HepG2 (cell line): ENCODE measurements around the gene PSEN1. TPM values are rescaled to one million over a fixed set of nuclear protein-coding genes. Genes with fewer than 3 reads are reported as not detected.

ENCODE experiments used
- ATAC-seq: fragments of 200-7000 bp; cut with Tn5 transposase; 3 replicates; pipeline ENCODE4 v1.9.1; 2020; ENCODE audit warnings: mild to moderate bottlenecking, moderate library complexity
- BruUV-seq: library from RNA; stranded (reverse); fragments of 400-500 nt; replicated peaks from 2 replicates; lab custom pipeline; 2021; lab: Mats Ljungman, UMichigan
- CTCF ChIA-PET: fragments of 300-600 bp; formaldehyde crosslinking; extraction: SDS; loops from one replicate; lab custom pipeline; 2021; ENCODE audit warnings: low total read pairs, inconsistent platforms, low intra/inter-chr PET ratio; lab: Yijun Ruan, JAX
- POLR2A ChIA-PET: fragments of 350-600 bp; sonication (Branson Sonifier 250); formaldehyde crosslinking; loops from one replicate; lab custom pipeline; 2020; ENCODE audit warnings: antibody characterized with exemption, inconsistent platforms; lab: Yijun Ruan, JAX
- DNase-seq: peaks from one replicate; pipeline ENCODE4 v3.0.0-alpha.2; 2015; ENCODE audit warnings: low spot score
- FAIRE-seq: peaks from 3 replicates; lab custom pipeline; 2011; peaks lifted over from hg19 to GRCh38; lab: Jason Lieb, UNC
- H2AFZ ChIP-seq: one replicate; pipeline ENCODE4 v1.6.1; 2011; ENCODE audit warnings: low read length, inconsistent platforms
- H3K27ac ChIP-seq: fragments of 300-600 bp; 3 replicates; pipeline ENCODE4 v1.8.0; 2011; ENCODE audit warnings: mixed run types, mild to moderate bottlenecking, mixed read lengths, low read length, inconsistent platforms; ENCODE audit not compliant: insufficient read depth; ENCODE audit errors: extremely low read length
- H3K27me3 ChIP-seq, 2 experiments: fragments of 200-600 bp in 1 of 2; 2 replicates in 1 of 2; 3 replicates in 1 of 2; pipeline versions ENCODE4 v1.6.0 to v1.8.0; 2011; ENCODE audit warnings: low read length in 2 of 2, mild to moderate bottlenecking in 2 of 2, moderate library complexity in 2 of 2, inconsistent platforms in 1 of 2; ENCODE audit not compliant: insufficient read depth in 2 of 2, control insufficient read depth in 1 of 2
- H3K36me3 ChIP-seq, 2 experiments: fragments of 200-600 bp in 1 of 2; replicated peaks in 1 of 2; 2 replicates in 1 of 2; 3 replicates in 1 of 2; pipeline versions ENCODE4 v1.5.1 to v1.8.0; 2011; ENCODE audit warnings: low read length in 2 of 2, inconsistent platforms in 1 of 2; ENCODE audit not compliant: insufficient read depth in 2 of 2, control insufficient read depth in 1 of 2
- H3K4me1 ChIP-seq: 2 replicates; pipeline ENCODE4 v1.5.1; 2012; ENCODE audit warnings: low read length, inconsistent platforms; ENCODE audit not compliant: insufficient read depth
- H3K4me2 ChIP-seq: 2 replicates; pipeline ENCODE4 v1.6.0; 2011; ENCODE audit warnings: low read depth, low read length, inconsistent platforms
- H3K4me3 ChIP-seq, 3 experiments: fragments of 200-600 bp in 1 of 3; sonication (generic), shearing (Covaris generic) in 1 of 3; replicated peaks in 1 of 3; 2 replicates each; pipeline ENCODE4 v1.5.1; 2011 to 2016; ENCODE audit warnings: low read length in 3 of 3, inconsistent platforms in 2 of 3, low read depth in 2 of 3, mild to moderate bottlenecking in 2 of 3, control low read depth in 1 of 3, mixed read lengths in 1 of 3; ENCODE audit not compliant: insufficient read depth in 1 of 3
- H3K79me2 ChIP-seq: one replicate; pipeline ENCODE4 v1.6.1; 2011; ENCODE audit warnings: low read length, inconsistent platforms; ENCODE audit not compliant: insufficient read depth
- H3K9ac ChIP-seq: 2 replicates; pipeline ENCODE4 v1.6.0; 2011; ENCODE audit warnings: mild to moderate bottlenecking, low read depth, low read length, inconsistent platforms; ENCODE audit not compliant: insufficient read depth
- H3K9me3 ChIP-seq: 2 replicates; pipeline ENCODE4 v1.5.1; 2012; ENCODE audit warnings: mild to moderate bottlenecking, low read length
- H4K20me1 ChIP-seq: 2 replicates; pipeline ENCODE4 v1.6.0; 2011; ENCODE audit warnings: inconsistent platforms, mild to moderate bottlenecking, low read length, moderate library complexity; ENCODE audit not compliant: insufficient read depth
- ARNT ChIP-seq: fragments of 450-650 bp; IDR thresholded peaks from 2 replicates; pipeline ENCODE4 v1.6.1; 2017
- CEBPB ChIP-seq: IDR thresholded peaks from 2 replicates; pipeline ENCODE4 v1.6.1; 2011; ENCODE audit warnings: low read depth, low read length, improper control_type of control experiment, borderline replicate concordance
- ESRRA ChIP-seq: sonication (generic); formaldehyde crosslinking; IDR thresholded peaks from 2 replicates; pipeline ENCODE4 v1.5.1; 2020; ENCODE audit warnings: mild to moderate bottlenecking, low read depth, missing genetic modification reagents
- HMG20A ChIP-seq: IDR thresholded peaks from 2 replicates; pipeline ENCODE4 v1.6.1; 2016; ENCODE audit warnings: borderline replicate concordance
- HNRNPL ChIP-seq: fragments of 200-400 bp; formaldehyde crosslinking; IDR thresholded peaks from 2 replicates; pipeline ENCODE4 v1.6.1; 2017; ENCODE audit warnings: mild to moderate bottlenecking, low read depth, low read length
- JUNB ChIP-seq: sonication (generic); formaldehyde crosslinking; IDR thresholded peaks from 2 replicates; pipeline ENCODE4 v1.8.0; 2022; ENCODE audit warnings: missing genetic modification reagents, mild to moderate bottlenecking, borderline replicate concordance
- KLF6 ChIP-seq: IDR thresholded peaks from 2 replicates; pipeline ENCODE4 v1.8.0; 2016; ENCODE audit warnings: missing biosample characterization, missing genetic modification reagents
- MED13 ChIP-seq: sonication (generic); formaldehyde crosslinking; IDR thresholded peaks from 2 replicates; pipeline ENCODE4 v1.5.0; 2020; ENCODE audit warnings: missing genetic modification reagents
- MYC ChIP-seq: sonication (generic); formaldehyde crosslinking; IDR thresholded peaks from 2 replicates; pipeline ENCODE4 v1.9.0; 2021; ENCODE audit warnings: missing genetic modification reagents, borderline replicate concordance
- PPARG ChIP-seq: conservative IDR thresholded peaks from 2 replicates; pipeline ENCODE4 v1.6.1; 2016; ENCODE audit warnings: missing biosample characterization, missing genetic modification reagents
- ZNF136 ChIP-seq: sonication (generic); formaldehyde crosslinking; IDR thresholded peaks from 2 replicates; pipeline ENCODE4 v1.8.1; 2022; ENCODE audit warnings: low read depth, mild to moderate bottlenecking, moderate library complexity, missing genetic modification reagents
- ZNF556 ChIP-seq: sonication (generic); formaldehyde crosslinking; IDR thresholded peaks from 2 replicates; pipeline ENCODE4 v1.4.0; 2020; ENCODE audit warnings: mild to moderate bottlenecking, missing genetic modification reagents, borderline replicate concordance
- ZNF768 ChIP-seq: sonication (generic); formaldehyde crosslinking; IDR thresholded peaks from 2 replicates; pipeline ENCODE4 v1.4.0; 2020; ENCODE audit warnings: missing genetic modification reagents
- WGBS: methylation state at CpG from one replicate; pipeline ENCODE4 v1.1.6; 2017; ENCODE audit warnings: low lambda C conversion rate; 5-methylcytosine and 5-hydroxymethylcytosine counted together
- in situ Hi-C: cut with HindIII; loops from 2 replicates; pipeline ENCODE4 v1.10.0; 2017; ENCODE audit warnings: low pct_unique_long_range_greater_than_20kb; ENCODE audit not compliant: extremely low pct_ligation_motif_present
- intact Hi-C: fragments of 100-400 bp; cut with micrococcal nuclease; formaldehyde crosslinking; loops from one replicate; pipeline ENCODE4 v1.10.0; 2022; ENCODE audit not compliant: unreplicated experiment
- polyA plus RNA-seq, 8 experiments: library from polyadenylated mRNA; depleted of rRNA in 3 of 8; stranded (reverse) in 7 of 8; unstranded in 1 of 8; fragments of >200 nt; fragmentation: Illumina TruSeq in 4 of 8; extraction: Trizol in 4 of 8; gene quantifications; 2 replicates each; pipeline versions ENCODE4 v1.2.1 to v1.2.3, GENCODE V29; 2011 to 2016; ENCODE audit warnings: low read depth in 4 of 8, missing spikeins in 1 of 8, mixed read lengths in 1 of 8; ENCODE audit not compliant: insufficient read depth in 1 of 8
- total RNA-seq, 5 experiments: library from RNA; depleted of rRNA; stranded (reverse); fragments of >200 nt; fragmentation: Illumina TruSeq; extraction: Trizol; gene quantifications; 2 replicates each; pipeline ENCODE4 v1.2.3, GENCODE V29; 2016; ENCODE audit warnings: low read depth in 1 of 5
- TF ChIP-seq, protein P1 (sequence below): sonication (generic); formaldehyde crosslinking; IDR thresholded peaks from 2 replicates; pipeline ENCODE4 v1.4.0; 2020; ENCODE audit warnings: mild to moderate bottlenecking, low read depth, missing genetic modification reagents
- TF ChIP-seq, protein P2 (sequence below): sonication (generic); formaldehyde crosslinking; IDR thresholded peaks from 2 replicates; pipeline ENCODE4 v1.8.0; 2022; ENCODE audit warnings: low read depth, missing genetic modification reagents
- TF ChIP-seq, protein P3 (sequence below): sonication (generic); formaldehyde crosslinking; IDR thresholded peaks from 2 replicates; pipeline ENCODE4 v1.8.0; 2022; ENCODE audit warnings: mild to moderate bottlenecking, missing genetic modification reagents, moderate library complexity
- TF ChIP-seq, protein P4 (sequence below): sonication (generic); formaldehyde crosslinking; IDR thresholded peaks from 2 replicates; pipeline ENCODE4 v1.5.1; 2020; ENCODE audit warnings: missing genetic modification reagents, mild to moderate bottlenecking, borderline replicate concordance
- TF ChIP-seq, protein P5 (sequence below), 2 experiments: fragments of 450-650 bp in 1 of 2; sonication (generic) in 1 of 2; formaldehyde crosslinking; IDR thresholded peaks; 2 replicates each; pipeline versions ENCODE4 v1.5.0 to v1.8.0; 2020 to 2022; ENCODE audit warnings: mild to moderate bottlenecking in 1 of 2, missing genetic modification reagents in 1 of 2
- TF ChIP-seq, protein P6 (sequence below): sonication (generic); formaldehyde crosslinking; IDR thresholded peaks from 2 replicates; pipeline ENCODE4 v1.4.0; 2020; ENCODE audit warnings: missing genetic modification reagents

PSEN1 gene
- total and polyA plus RNA-seq, 2 of the 13 experiments (the other 11 are each of a cell fraction or from before 2014, with no cell fraction given), result 12.5 to 26.6 TPM

DNA sequence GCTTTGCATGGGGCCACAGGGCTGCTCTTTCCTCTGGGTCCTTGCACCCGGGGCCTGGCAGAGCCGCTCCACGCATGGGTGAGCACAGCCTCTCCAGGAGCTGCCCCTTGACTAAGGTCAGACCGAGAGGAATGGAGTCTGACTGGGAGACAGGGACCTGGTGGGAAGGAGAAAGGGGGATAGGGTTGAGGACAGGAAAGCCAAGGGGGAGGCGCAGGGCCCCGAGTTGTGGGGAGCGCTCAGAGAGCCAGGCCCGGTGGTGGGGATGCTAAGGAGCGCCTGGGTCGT is 117.0 kb downstream of the PSEN1 start:
- Histone ChIP-seq H3K36me3 (no peaks in the 10 kb centered on the region), H4K20me1 (no peaks in the 10 kb centered on the region), H3K79me2 (no peaks in the 10 kb centered on the region), H3K4me1 (peaks cover 10% of the 10 kb centered on the region; the same call in 1 of the 2 replicates), H3K4me2 (no peak overlapping the region), H3K9ac (no peak overlapping the region), H2AFZ (no peak overlapping the region), H3K27me3 (peaks cover 18 to 53% of the 10 kb centered on the region in 2 experiments; a peak in 4 of 5 replicates), H3K9me3 (no peaks in the 10 kb centered on the region), H3K4me3 (no peak overlapping the region), H3K27ac (no peak overlapping the region)
- ChIA-PET POLR2A (no interaction called here), CTCF (no interaction called here)
- peak; percentile 12; the same call in 1 of the 3 replicates for ATAC-seq
- in situ Hi-C loops, result no loop called here
- no peak for FAIRE-seq
- BruUV-seq, result no TSS peak
- 52% methylated on average over 7 of the region's 10 CpGs for WGBS
- no peak for DNase-seq
- intact Hi-C loops, result no loop called here
- TF ChIP-seq HNRNPL (no peak), ZNF136 (no peak), ZNF556 (no peak), PPARG (CRISPR knock-in tag) (no peak), ARNT (no peak), MED13 (no peak), ZNF768 (CRISPR knock-in tag) (no peak), CEBPB (no peak), KLF6 (no peak), MYC (CRISPR knock-in tag) (no peak), ESRRA (CRISPR knock-in tag) (no peak), HMG20A (no peak), JUNB (CRISPR knock-in tag) (no peak)
- TF ChIP-seq, protein P1, sequence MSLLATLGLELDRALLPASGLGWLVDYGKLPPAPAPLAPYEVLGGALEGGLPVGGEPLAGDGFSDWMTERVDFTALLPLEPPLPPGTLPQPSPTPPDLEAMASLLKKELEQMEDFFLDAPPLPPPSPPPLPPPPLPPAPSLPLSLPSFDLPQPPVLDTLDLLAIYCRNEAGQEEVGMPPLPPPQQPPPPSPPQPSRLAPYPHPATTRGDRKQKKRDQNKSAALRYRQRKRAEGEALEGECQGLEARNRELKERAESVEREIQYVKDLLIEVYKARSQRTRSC (CRISPR knock-in tag), result no peak
- TF ChIP-seq, protein P2, sequence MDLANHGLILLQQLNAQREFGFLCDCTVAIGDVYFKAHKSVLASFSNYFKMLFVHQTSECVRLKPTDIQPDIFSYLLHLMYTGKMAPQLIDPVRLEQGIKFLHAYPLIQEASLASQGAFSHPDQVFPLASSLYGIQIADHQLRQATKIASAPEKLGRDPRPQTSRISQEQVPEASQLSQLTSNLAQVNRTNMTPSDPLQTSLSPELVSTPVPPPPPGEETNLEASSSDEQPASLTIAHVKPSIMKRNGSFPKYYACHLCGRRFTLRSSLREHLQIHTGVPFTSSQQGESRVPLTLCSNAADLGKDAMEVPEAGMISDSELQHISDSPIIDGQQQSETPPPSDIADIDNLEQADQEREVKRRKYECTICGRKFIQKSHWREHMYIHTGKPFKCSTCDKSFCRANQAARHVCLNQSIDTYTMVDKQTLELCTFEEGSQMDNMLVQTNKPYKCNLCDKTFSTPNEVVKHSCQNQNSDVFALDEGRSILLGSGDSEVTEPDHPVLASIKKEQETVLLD (CRISPR knock-in tag), result no peak
- TF ChIP-seq, protein P3, sequence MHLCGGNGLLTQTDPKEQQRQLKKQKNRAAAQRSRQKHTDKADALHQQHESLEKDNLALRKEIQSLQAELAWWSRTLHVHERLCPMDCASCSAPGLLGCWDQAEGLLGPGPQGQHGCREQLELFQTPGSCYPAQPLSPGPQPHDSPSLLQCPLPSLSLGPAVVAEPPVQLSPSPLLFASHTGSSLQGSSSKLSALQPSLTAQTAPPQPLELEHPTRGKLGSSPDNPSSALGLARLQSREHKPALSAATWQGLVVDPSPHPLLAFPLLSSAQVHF, result no peak
- TF ChIP-seq, protein P4, sequence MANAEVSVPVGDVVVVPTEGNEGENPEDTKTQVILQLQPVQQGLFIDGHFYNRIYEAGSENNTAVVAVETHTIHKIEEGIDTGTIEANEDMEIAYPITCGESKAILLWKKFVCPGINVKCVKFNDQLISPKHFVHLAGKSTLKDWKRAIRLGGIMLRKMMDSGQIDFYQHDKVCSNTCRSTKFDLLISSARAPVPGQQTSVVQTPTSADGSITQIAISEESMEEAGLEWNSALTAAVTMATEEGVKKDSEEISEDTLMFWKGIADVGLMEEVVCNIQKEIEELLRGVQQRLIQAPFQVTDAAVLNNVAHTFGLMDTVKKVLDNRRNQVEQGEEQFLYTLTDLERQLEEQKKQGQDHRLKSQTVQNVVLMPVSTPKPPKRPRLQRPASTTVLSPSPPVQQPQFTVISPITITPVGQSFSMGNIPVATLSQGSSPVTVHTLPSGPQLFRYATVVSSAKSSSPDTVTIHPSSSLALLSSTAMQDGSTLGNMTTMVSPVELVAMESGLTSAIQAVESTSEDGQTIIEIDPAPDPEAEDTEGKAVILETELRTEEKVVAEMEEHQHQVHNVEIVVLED (CRISPR knock-in tag), result no peak
- TF ChIP-seq, protein P5, sequence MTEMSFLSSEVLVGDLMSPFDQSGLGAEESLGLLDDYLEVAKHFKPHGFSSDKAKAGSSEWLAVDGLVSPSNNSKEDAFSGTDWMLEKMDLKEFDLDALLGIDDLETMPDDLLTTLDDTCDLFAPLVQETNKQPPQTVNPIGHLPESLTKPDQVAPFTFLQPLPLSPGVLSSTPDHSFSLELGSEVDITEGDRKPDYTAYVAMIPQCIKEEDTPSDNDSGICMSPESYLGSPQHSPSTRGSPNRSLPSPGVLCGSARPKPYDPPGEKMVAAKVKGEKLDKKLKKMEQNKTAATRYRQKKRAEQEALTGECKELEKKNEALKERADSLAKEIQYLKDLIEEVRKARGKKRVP (CRISPR knock-in tag; IDR thresholded peaks at IDR 0.05), result no peak
- TF ChIP-seq, protein P6, sequence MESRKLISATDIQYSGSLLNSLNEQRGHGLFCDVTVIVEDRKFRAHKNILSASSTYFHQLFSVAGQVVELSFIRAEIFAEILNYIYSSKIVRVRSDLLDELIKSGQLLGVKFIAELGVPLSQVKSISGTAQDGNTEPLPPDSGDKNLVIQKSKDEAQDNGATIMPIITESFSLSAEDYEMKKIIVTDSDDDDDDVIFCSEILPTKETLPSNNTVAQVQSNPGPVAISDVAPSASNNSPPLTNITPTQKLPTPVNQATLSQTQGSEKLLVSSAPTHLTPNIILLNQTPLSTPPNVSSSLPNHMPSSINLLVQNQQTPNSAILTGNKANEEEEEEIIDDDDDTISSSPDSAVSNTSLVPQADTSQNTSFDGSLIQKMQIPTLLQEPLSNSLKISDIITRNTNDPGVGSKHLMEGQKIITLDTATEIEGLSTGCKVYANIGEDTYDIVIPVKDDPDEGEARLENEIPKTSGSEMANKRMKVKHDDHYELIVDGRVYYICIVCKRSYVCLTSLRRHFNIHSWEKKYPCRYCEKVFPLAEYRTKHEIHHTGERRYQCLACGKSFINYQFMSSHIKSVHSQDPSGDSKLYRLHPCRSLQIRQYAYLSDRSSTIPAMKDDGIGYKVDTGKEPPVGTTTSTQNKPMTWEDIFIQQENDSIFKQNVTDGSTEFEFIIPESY (CRISPR knock-in tag), result no peak
